H1 (cell line): ENCODE data around the gene DGAT2L6. TPM values are rescaled to one million over a fixed set of nuclear protein-coding genes. Genes with fewer than 3 reads are reported as not detected.

Experiments used
- CTCF ChIA-PET: fragments of 300-600 bp; sonication (Branson Sonifier 250); formaldehyde crosslinking; loops from one replicate; lab custom pipeline; 2021; ENCODE audit not compliant: partially characterized antibody; lab: Charles Lee
- POLR2A ChIA-PET: fragments of 300-600 bp; sonication (Branson Sonifier 250); formaldehyde crosslinking; loops from one replicate; lab custom pipeline; 2021; ENCODE audit warnings: inconsistent platforms; ENCODE audit not compliant: partially characterized antibody; lab: Charles Lee
- DNase-seq, 2 experiments: peaks; one replicate each; pipeline versions ENCODE4 v3.0.0 to v3.0.0-alpha.2; 2010 to 2022; ENCODE audit warnings: low spot score in 2 of 2, low read depth in 1 of 2, mixed read lengths in 1 of 2
- FAIRE-seq: peaks from 2 replicates; lab custom pipeline; 2011; peaks lifted over from hg19 to GRCh38; lab: Jason Lieb, UNC
- H2AFZ ChIP-seq: 2 replicates; pipeline ENCODE4 v1.8.1; 2012; ENCODE audit warnings: low read length, inconsistent platforms
- H2AK5ac ChIP-seq: 2 replicates; pipeline ENCODE4 v1.6.1; 2013; ENCODE audit warnings: low read depth, low read length
- H2BK120ac ChIP-seq: replicated peaks from 2 replicates; pipeline ENCODE3; 2013; ENCODE audit warnings: low read depth, low read length, inconsistent platforms
- H2BK12ac ChIP-seq: 2 replicates; pipeline ENCODE4 v1.6.1; 2013; ENCODE audit warnings: low read depth, low read length
- H2BK15ac ChIP-seq: 2 replicates; pipeline ENCODE4 v1.6.1; 2013; ENCODE audit warnings: low read length
- H2BK20ac ChIP-seq: 2 replicates; pipeline ENCODE4 v1.6.1; 2013; ENCODE audit warnings: low read length
- H2BK5ac ChIP-seq: 2 replicates; pipeline ENCODE4 v1.6.1; 2013; ENCODE audit warnings: low read depth, low read length
- H3K14ac ChIP-seq: 2 replicates; pipeline ENCODE4 v1.6.1; 2013; ENCODE audit warnings: inconsistent platforms; ENCODE audit not compliant: insufficient read length
- H3K18ac ChIP-seq: 2 replicates; pipeline ENCODE4 v1.6.1; 2013; ENCODE audit warnings: low read length; ENCODE audit errors: extremely low read depth
- H3K23ac ChIP-seq: 2 replicates; pipeline ENCODE4 v1.6.1; 2013; ENCODE audit warnings: inconsistent platforms; ENCODE audit not compliant: insufficient read length
- H3K23me2 ChIP-seq: 2 replicates; pipeline ENCODE4 v1.6.1; 2013; ENCODE audit warnings: low read depth, low read length
- H3K27ac ChIP-seq: 2 replicates; pipeline ENCODE4 v1.6.1; 2011; ENCODE audit warnings: low read depth, low read length, inconsistent platforms
- H3K27me3 ChIP-seq, 4 experiments: replicated peaks in 1 of 4; 1 replicate in 1 of 4; 2 replicates in 3 of 4; pipeline versions ENCODE4 v1.6.1 to v1.8.1; 2011 to 2013; ENCODE audit warnings: low read length in 3 of 4, mild to moderate bottlenecking in 3 of 4, inconsistent platforms in 2 of 4, mixed read lengths in 2 of 4, moderate library complexity in 1 of 4; ENCODE audit not compliant: control insufficient read depth in 3 of 4, insufficient read depth in 3 of 4; ENCODE audit errors: extremely low read depth in 1 of 4
- H3K36me3 ChIP-seq, 4 experiments: 2 replicates each; pipeline versions ENCODE4 v1.6.1 to v1.8.1; 2011 to 2013; ENCODE audit warnings: mild to moderate bottlenecking in 4 of 4, low read length in 3 of 4, moderate library complexity in 2 of 4, control low read depth in 1 of 4, inconsistent platforms in 1 of 4; ENCODE audit not compliant: insufficient read depth in 4 of 4, control insufficient read depth in 2 of 4
- H3K4ac ChIP-seq: replicated peaks from 2 replicates; pipeline ENCODE3; 2013; ENCODE audit warnings: low read length, low read depth, mixed read lengths, inconsistent platforms; ENCODE audit not compliant: insufficient read length
- H3K4me1 ChIP-seq, 4 experiments: replicated peaks in 1 of 4; 1 replicate in 1 of 4; 2 replicates in 3 of 4; pipeline versions ENCODE4 v1.6.1 to v1.8.1; 2011 to 2013; ENCODE audit warnings: low read length in 3 of 4, inconsistent platforms in 2 of 4, mixed read lengths in 1 of 4; ENCODE audit not compliant: insufficient read depth in 4 of 4, control insufficient read depth in 3 of 4
- H3K4me2 ChIP-seq, 2 experiments: 2 replicates each; pipeline versions ENCODE4 v1.6.1 to v1.8.1; 2011 to 2013; ENCODE audit warnings: low read depth in 2 of 2, low read length in 2 of 2, control low read depth in 1 of 2, inconsistent platforms in 1 of 2, mild to moderate bottlenecking in 1 of 2; ENCODE audit not compliant: insufficient read depth in 1 of 2
- H3K4me3 ChIP-seq, 4 experiments: fragments of 200-600, 300-600 bp in 1 of 4; sonication (generic), shearing (Covaris generic), sonication (Bioruptor Twin) in 1 of 4; 2 replicates each; pipeline versions ENCODE4 v1.5.1 to v1.8.1; 2011 to 2016; ENCODE audit warnings: low read length in 4 of 4, low read depth in 3 of 4, control low read depth in 2 of 4, inconsistent platforms in 2 of 4, mild to moderate bottlenecking in 2 of 4, mixed read lengths in 1 of 4, moderate library complexity in 1 of 4; ENCODE audit not compliant: insufficient read depth in 2 of 4; ENCODE audit errors: extremely low read depth in 1 of 4
- H3K56ac ChIP-seq: replicated peaks from 2 replicates; pipeline ENCODE3; 2013; ENCODE audit warnings: low read depth, mild to moderate bottlenecking, mixed read lengths, low read length, inconsistent platforms; ENCODE audit not compliant: insufficient read length
- H3K79me1 ChIP-seq: 2 replicates; pipeline ENCODE4 v1.6.1; 2013; ENCODE audit warnings: low read depth, low read length, control low read depth
- H3K79me2 ChIP-seq, 2 experiments: 2 replicates each; pipeline versions ENCODE4 v1.6.1 to v1.8.1; 2012 to 2013; ENCODE audit warnings: low read length in 2 of 2, mild to moderate bottlenecking in 2 of 2, inconsistent platforms in 1 of 2; ENCODE audit not compliant: insufficient read depth in 2 of 2, control insufficient read depth in 1 of 2
- H3K9ac ChIP-seq, 4 experiments: replicated peaks in 1 of 4; 1 replicate in 1 of 4; 2 replicates in 3 of 4; pipeline versions ENCODE4 v1.6.1 to v1.8.1; 2011 to 2013; ENCODE audit warnings: low read depth in 3 of 4, low read length in 3 of 4, control low read depth in 2 of 4, mild to moderate bottlenecking in 2 of 4, moderate library complexity in 2 of 4, inconsistent platforms in 1 of 4; ENCODE audit errors: extremely low read depth in 1 of 4
- H3K9me3 ChIP-seq, 2 experiments: 2 replicates each; pipeline versions ENCODE4 v1.6.1 to v1.8.1; 2012 to 2013; ENCODE audit warnings: mild to moderate bottlenecking in 2 of 2, moderate library complexity in 2 of 2, control low read depth in 1 of 2, inconsistent platforms in 1 of 2, low read depth in 1 of 2, low read length in 1 of 2, mixed read lengths in 1 of 2; ENCODE audit not compliant: insufficient read depth in 2 of 2
- H4K20me1 ChIP-seq, 2 experiments: replicated peaks in 1 of 2; 2 replicates each; pipeline versions ENCODE3 to v1.8.1; 2011 to 2013; ENCODE audit warnings: inconsistent platforms in 2 of 2, low read length in 2 of 2, mild to moderate bottlenecking in 1 of 2; ENCODE audit not compliant: insufficient read depth in 2 of 2, control insufficient read depth in 1 of 2
- H4K5ac ChIP-seq: 2 replicates; pipeline ENCODE4 v1.6.1; 2013; ENCODE audit warnings: low read length, low read depth, mixed read lengths, inconsistent platforms; ENCODE audit not compliant: insufficient read length
- H4K8ac ChIP-seq: 2 replicates; pipeline ENCODE4 v1.8.0; 2013; ENCODE audit warnings: mild to moderate bottlenecking, moderate library complexity, low read length, inconsistent platforms; ENCODE audit not compliant: insufficient read depth; ENCODE audit errors: extremely low read depth
- H4K91ac ChIP-seq: replicated peaks from 2 replicates; pipeline ENCODE3; 2013; ENCODE audit warnings: low read length, mixed read lengths, inconsistent platforms; ENCODE audit not compliant: insufficient read length
- BCL11A ChIP-seq, 2 experiments: IDR thresholded peaks; one replicate each; pipeline ENCODE4 v1.6.1; 2011; ENCODE audit warnings: low read depth in 2 of 2, low read length in 2 of 2, mild to moderate bottlenecking in 2 of 2
- WGBS, 2 experiments: shearing (Covaris generic) in 1 of 2; methylation state at CpG; one replicate each; pipeline versions ENCODE4 v1.1.6 to v1.1.7; 2013 to 2015; ENCODE audit warnings: low lambda C conversion rate in 2 of 2, mixed read lengths in 2 of 2, inconsistent platforms in 1 of 2, low coverage in 1 of 2, missing lambda C conversion rate in 1 of 2; ENCODE audit not compliant: insufficient replicate concordance in 2 of 2, insufficient coverage in 1 of 2, insufficient read length in 1 of 2; ENCODE audit errors: extremely low coverage in 1 of 2, missing lambda C conversion rate in 1 of 2; 5-methylcytosine and 5-hydroxymethylcytosine counted together
- polyA plus RNA-seq, 7 experiments: library from polyadenylated mRNA; depleted of rRNA in 3 of 7; stranded (reverse) in 5 of 7; unstranded in 2 of 7; fragments of >200 nt in 5 of 7; fragments of 200-250 nt in 2 of 7; gene quantifications; 1 replicate in 5 of 7; 2 replicates in 1 of 7; 4 replicates in 1 of 7; pipeline versions ENCODE4 v1.2.1 to v1.2.3, GENCODE V29; 2011 to 2013; ENCODE audit warnings: missing spikeins in 2 of 7, mixed read lengths in 2 of 7
- total RNA-seq: library from RNA; stranded (reverse); fragmentation: NEBNext Ultra II Directional; extraction: Animal tissue kit (Norgen Biotek cat#: 25700); gene quantifications from 2 replicates; pipeline ENCODE4 v1.2.1, GENCODE V29; 2021

Gene DGAT2L6
- total and polyA plus RNA-seq, 2 of the 8 experiments (the other 6 are each of a cell fraction or from before 2014, with no cell fraction given) = not detected

GRCh38 chrX:70252491-70252890 lies 75.2 kb downstream of the DGAT2L6 start:
- DNase-seq = no peak
- Histone ChIP-seq H3K9ac (no peak overlapping the region), H2BK5ac (no peak overlapping the region), H4K20me1 (no peaks in the 10 kb centered on the region), H3K36me3 (no peaks in the 10 kb centered on the region), H4K5ac (no peak overlapping the region), H3K9me3 (no peaks in the 10 kb centered on the region), H2BK20ac (no peak overlapping the region), H3K27me3 (no peaks in the 10 kb centered on the region), H3K4me2 (no peak overlapping the region), H2AFZ (no peak overlapping the region), H3K4me3 (no peak overlapping the region), H3K14ac (no peak overlapping the region), H3K79me1 (no peaks in the 10 kb centered on the region), H2AK5ac (no peak overlapping the region), H3K27ac (no peak overlapping the region), H4K8ac (no peak overlapping the region), H3K56ac (no peak overlapping the region), H3K23ac (no peak overlapping the region), H2BK15ac (no peak overlapping the region), H2BK12ac (no peak overlapping the region), H3K4ac (no peak overlapping the region), H2BK120ac (no peak overlapping the region), H3K4me1 (no peaks in the 10 kb centered on the region), H3K23me2 (no peaks in the 10 kb centered on the region), H4K91ac (no peak overlapping the region), H3K18ac (no peak overlapping the region), H3K79me2 (no peaks in the 10 kb centered on the region)
- WGBS, 2 experiments = 72% methylated on average over 2 of the region's 2 CpGs; no CpG with 5 or more reads in 1 of the 2 experiments
- POLR2A ChIA-PET = no interaction called here
- FAIRE-seq = no peak
- TF ChIP-seq BCL11A (IDR thresholded peaks at IDR 0.05; ENCODE audit: low read depth in 2 of 2, low read length in 2 of 2) = no peak
- CTCF ChIA-PET = interaction anchor here (2.4 kb wide), 1 partner anchor 10 kb away, joined by 9 read pairs; no protein-coding TSS in a partner anchor
